Endothelial cell (in vitro differentiated cells): ENCODE measurements around the gene PCDHA10. TPM values are rescaled to one million over a fixed set of nuclear protein-coding genes. Genes with fewer than 3 reads are reported as not detected.
"Not testable (repeated sequence)": the region's sequence is repeated elsewhere in the genome, so short reads cannot be mapped to it uniquely, and the experiment has no call there.

Source experiments
- DNase-seq: peaks from one replicate; pipeline ENCODE4 v3.0.0; 2021; ENCODE audit warnings: low spot score
- H3K27ac Mint-ChIP-seq: one replicate; pipeline ENCODE4 v1.8.0; 2021; ENCODE audit warnings: mixed read lengths, inconsistent platforms; ENCODE audit not compliant: unreplicated experiment
- H3K27me3 Mint-ChIP-seq: one replicate; pipeline ENCODE4 v1.8.0; 2021; ENCODE audit warnings: mild to moderate bottlenecking, moderate library complexity, mixed read lengths, inconsistent platforms; ENCODE audit not compliant: unreplicated experiment
- H3K36me3 Mint-ChIP-seq: one replicate; pipeline ENCODE4 v1.8.0; 2021; ENCODE audit warnings: mild to moderate bottlenecking, low read depth, mixed read lengths, inconsistent platforms; ENCODE audit not compliant: unreplicated experiment
- H3K4me1 Mint-ChIP-seq: one replicate; pipeline ENCODE4 v1.8.0; 2021; ENCODE audit warnings: mild to moderate bottlenecking, mixed read lengths, inconsistent platforms; ENCODE audit not compliant: unreplicated experiment
- H3K4me3 Mint-ChIP-seq: one replicate; pipeline ENCODE4 v1.8.0; 2021; ENCODE audit warnings: mild to moderate bottlenecking, mixed read lengths, inconsistent platforms; ENCODE audit not compliant: unreplicated experiment
- H3K9me3 Mint-ChIP-seq: one replicate; pipeline ENCODE4 v1.8.0; 2021; ENCODE audit warnings: mixed read lengths, inconsistent platforms; ENCODE audit not compliant: unreplicated experiment
- CTCF ChIP-seq: fragments of 200-600 bp; sonication (generic); IDR thresholded peaks from one replicate; pipeline ENCODE4 v1.5.0; 2021; ENCODE audit warnings: antibody characterized with exemption; ENCODE audit not compliant: unreplicated experiment
- long read RNA-seq: library from polyadenylated mRNA; unstranded; transcript quantifications from one replicate; pipeline ENCODE4 v2.0.0, GENCODE V29; 2020; ENCODE audit not compliant: unreplicated experiment
- total RNA-seq: library from RNA; stranded (reverse); fragmentation: NEBNext Ultra II Directional; extraction: Animal tissue kit (Norgen Biotek cat#: 25700); gene quantifications from one replicate; pipeline ENCODE4 v1.2.1, GENCODE V29; 2021; ENCODE audit not compliant: unreplicated experiment

PCDHA10 gene
- total RNA-seq: 16.9 TPM
- long read RNA-seq, full-length matches to known transcripts: 1 of 1 reads
- long read RNA-seq, partial matches to known transcripts: 0 of 1 reads
- long read RNA-seq, other reads (novel, unspliced or antisense): 0 of 1 reads

- no peaks in the 10 kb centered on the region for H3K9me3 Mint-ChIP-seq
- no peak for DNase-seq
- peak within 1 kb of the TSS; percentile 89 for H3K4me3 Mint-ChIP-seq
- peaks cover 19% of the 10 kb centered on the region for H3K36me3 Mint-ChIP-seq
- peaks cover 10% of the 10 kb centered on the region for H3K4me1 Mint-ChIP-seq
- peak; percentile 55 for TF ChIP-seq CTCF
- peaks cover 2% of the 10 kb centered on the region for H3K27me3 Mint-ChIP-seq
- H3K27ac Mint-ChIP-seq: peak within 1 kb of the TSS; percentile 84
Observed at GRCh38 chr5:140855772-140856674, at the start of gene PCDHA10. Gene PCDHA10 (plus strand): TSS chr5:140855897. CDS start chr5:140856049, 152 bp downstream.

GRCh38 chr5:140806834-140807775, 48.6 kb upstream of the PCDHA10 start, which contains the start of gene PCDHA4:
Gene PCDHA4 (plus strand): TSS chr5:140807068.
- TF ChIP-seq CTCF: peak; percentile 83
- Mint-ChIP-seq H3K4me3 (peak within 1 kb of the TSS; percentile 87), H3K27ac (no peak within 1 kb of the TSS), H3K36me3 (peaks cover 14% of the 10 kb centered on the region), H3K27me3 (peaks cover 4% of the 10 kb centered on the region), H3K4me1 (peaks cover 10% of the 10 kb centered on the region), H3K9me3 (no peaks in the 10 kb centered on the region)
- peak; percentile 88 for DNase-seq

- not testable (repeated sequence) for H3K4me1 Mint-ChIP-seq, DNase-seq, H3K9me3 Mint-ChIP-seq, H3K27ac Mint-ChIP-seq, H3K27me3 Mint-ChIP-seq
- H3K36me3 Mint-ChIP-seq: peaks cover 12% of the 10 kb centered on the region
- peak overlapping the region; percentile 87 for H3K4me3 Mint-ChIP-seq
Observed at GRCh38 chr5:140808241-140808888, 47.3 kb upstream of the PCDHA10 start.

DNA sequence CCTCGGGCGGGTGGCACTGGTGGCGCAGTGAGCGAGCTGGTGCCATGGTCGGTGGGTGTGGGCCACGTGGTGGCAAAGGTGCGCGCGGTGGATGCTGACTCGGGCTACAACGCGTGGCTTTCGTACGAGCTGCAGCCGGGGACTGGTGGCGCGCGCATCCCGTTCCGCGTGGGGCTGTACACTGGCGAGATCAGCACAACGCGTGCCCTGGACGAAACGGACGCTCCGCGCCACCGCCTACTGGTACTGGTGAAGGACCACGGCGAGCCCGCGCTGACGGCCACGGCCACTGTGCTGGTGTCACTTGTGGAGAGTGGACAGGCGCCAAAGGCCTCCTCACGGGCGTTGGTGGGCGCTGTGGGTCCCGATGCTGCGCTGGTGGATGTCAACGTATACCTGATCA, 46.8 kb upstream of the PCDHA10 start:
- H3K4me1 Mint-ChIP-seq: peaks cover 10% of the 10 kb centered on the region
- no peak for TF ChIP-seq CTCF
- H3K27me3 Mint-ChIP-seq: peaks cover 2% of the 10 kb centered on the region
- no peak overlapping the region for H3K4me3 Mint-ChIP-seq
- H3K27ac Mint-ChIP-seq: no peak overlapping the region
- DNase-seq: no peak
- H3K9me3 Mint-ChIP-seq: no peaks in the 10 kb centered on the region
- peaks cover 7% of the 10 kb centered on the region for H3K36me3 Mint-ChIP-seq
